ENCODE measurements around the gene DLGAP1.

DNA sequence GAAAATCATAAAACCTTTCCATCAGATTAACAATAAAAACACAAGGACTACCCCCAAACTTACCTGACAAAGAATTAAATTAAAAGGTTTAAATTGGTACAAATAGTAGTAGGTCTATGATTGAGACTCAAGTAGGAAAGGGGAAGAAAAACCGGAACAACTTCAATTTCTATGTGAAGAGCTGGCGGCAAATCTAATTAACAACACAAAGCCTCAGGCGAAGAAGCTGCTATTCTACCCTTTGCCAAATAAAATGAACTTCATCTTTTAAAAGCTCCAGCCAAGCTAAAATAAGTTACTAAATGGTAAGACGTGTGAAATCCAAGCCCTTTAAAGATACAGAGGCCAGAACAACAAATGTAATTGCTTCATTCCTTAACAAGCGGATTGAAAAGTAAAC, 146.5 kb downstream of the DLGAP1 start:
- TF ChIP-seq SUZ12 (IDR thresholded peaks at IDR 0.05) (no peak), ARNT (IDR thresholded peaks at IDR 0.05) (no peak), SP1 (IDR thresholded peaks at IDR 0.05) (no peak), LEF1 (IDR thresholded peaks at IDR 0.05; ENCODE audit: borderline replicate concordance) (no peak), ZNF384 (IDR thresholded peaks at IDR 0.05) (no peak)
